IMR-90 (cell line): ENCODE results near the gene SEZ6L. TPM values are rescaled to one million over a fixed set of nuclear protein-coding genes. Genes with fewer than 3 reads are reported as not detected.

ENCODE experiments used
- ATAC-seq: fragments of 200-7000 bp; cut with Tn5 transposase; 2 replicates; pipeline ENCODE4 v1.9.1; 2020; ENCODE audit warnings: low read depth, mild to moderate bottlenecking, moderate library complexity
- BruUV-seq: library from RNA; stranded (reverse); fragments of 400-500 nt; replicated peaks from 2 replicates; lab custom pipeline; 2021; lab: Mats Ljungman, UMichigan
- CTCF ChIA-PET: fragments of 300-600 bp; formaldehyde crosslinking; extraction: SDS; loops from one replicate; lab custom pipeline; 2021; ENCODE audit warnings: antibody characterized with exemption; lab: Yijun Ruan, JAX
- POLR2A ChIA-PET: fragments of 300-600 bp; sonication (Branson Sonifier 250); formaldehyde crosslinking; loops from one replicate; lab custom pipeline; 2022; ENCODE audit warnings: antibody characterized with exemption; ENCODE audit not compliant: unreplicated experiment; lab: Charles Lee
- DNase-seq: peaks from one replicate; pipeline ENCODE4 v3.0.0; 2013
- H2AFZ ChIP-seq: replicated peaks from 2 replicates; pipeline ENCODE3; 2013; ENCODE audit warnings: low read length, mild to moderate bottlenecking; ENCODE audit not compliant: poor library complexity
- H2AK5ac ChIP-seq: 2 replicates; pipeline ENCODE4 v1.6.1; 2013; ENCODE audit warnings: low read depth, low read length, inconsistent platforms
- H2AK9ac ChIP-seq: replicated peaks from 2 replicates; pipeline ENCODE3; 2013; ENCODE audit warnings: mild to moderate bottlenecking, low read depth, low read length, moderate library complexity; ENCODE audit not compliant: poor library complexity
- H2BK120ac ChIP-seq: 2 replicates; pipeline ENCODE4 v1.6.1; 2013; ENCODE audit warnings: low read depth, low read length, inconsistent platforms
- H2BK15ac ChIP-seq: 3 replicates; pipeline ENCODE4 v1.6.1; 2013; ENCODE audit warnings: low read depth, low read length, inconsistent platforms
- H2BK20ac ChIP-seq: 2 replicates; pipeline ENCODE4 v1.6.1; 2013; ENCODE audit warnings: low read depth, mild to moderate bottlenecking, inconsistent platforms, low read length, moderate library complexity
- H2BK5ac ChIP-seq: 2 replicates; pipeline ENCODE4 v1.6.1; 2013; ENCODE audit warnings: mild to moderate bottlenecking, low read depth, low read length, inconsistent platforms; ENCODE audit not compliant: poor library complexity, severe bottlenecking
- H3K14ac ChIP-seq: replicated peaks from 2 replicates; pipeline ENCODE4 v1.6.1; 2013; ENCODE audit warnings: low read depth, low read length, inconsistent platforms
- H3K18ac ChIP-seq: 2 replicates; pipeline ENCODE4 v1.6.1; 2013; ENCODE audit warnings: low read depth, low read length, control low read depth
- H3K23ac ChIP-seq: 2 replicates; pipeline ENCODE4 v1.6.1; 2013; ENCODE audit warnings: low read depth, low read length, inconsistent platforms
- H3K27ac ChIP-seq: 2 replicates; pipeline ENCODE4 v1.5.1; 2013; ENCODE audit warnings: mild to moderate bottlenecking, control low read depth, low read length; ENCODE audit not compliant: insufficient read depth
- H3K27me3 ChIP-seq: 2 replicates; pipeline ENCODE4 v1.6.1; 2013; ENCODE audit warnings: low read length; ENCODE audit not compliant: control insufficient read depth, insufficient read depth
- H3K36me3 ChIP-seq: 2 replicates; pipeline ENCODE4 v1.6.1; 2013; ENCODE audit warnings: low read length, mixed read lengths; ENCODE audit not compliant: control insufficient read depth, insufficient read depth
- H3K4ac ChIP-seq: 2 replicates; pipeline ENCODE4 v1.6.1; 2013; ENCODE audit warnings: low read depth, low read length, inconsistent platforms
- H3K4me1 ChIP-seq: 2 replicates; pipeline ENCODE4 v1.6.1; 2013; ENCODE audit warnings: low read length, mixed read lengths; ENCODE audit not compliant: control insufficient read depth, insufficient read depth
- H3K4me2 ChIP-seq: 2 replicates; pipeline ENCODE4 v1.6.1; 2013; ENCODE audit warnings: low read depth, mild to moderate bottlenecking, control low read depth, low read length, moderate library complexity
- H3K4me3 ChIP-seq: 2 replicates; pipeline ENCODE4 v1.5.1; 2013; ENCODE audit warnings: low read depth, mild to moderate bottlenecking, control low read depth, low read length, moderate library complexity; ENCODE audit not compliant: insufficient read depth
- H3K56ac ChIP-seq: 2 replicates; pipeline ENCODE4 v1.6.1; 2013; ENCODE audit warnings: low read length, inconsistent platforms; ENCODE audit not compliant: insufficient read depth; ENCODE audit errors: extremely low read depth
- H3K79me1 ChIP-seq, 2 experiments: 2 replicates each; pipeline ENCODE4 v1.6.1; 2013; ENCODE audit warnings: low read length in 2 of 2, inconsistent platforms in 1 of 2, low read depth in 1 of 2
- H3K9ac ChIP-seq: 2 replicates; pipeline ENCODE4 v1.6.1; 2013; ENCODE audit warnings: low read depth, low read length, control low read depth
- H3K9me1 ChIP-seq: 2 replicates; pipeline ENCODE4 v1.6.1; 2013; ENCODE audit warnings: low read length, inconsistent platforms; ENCODE audit not compliant: insufficient read depth
- H3K9me3 ChIP-seq: 2 replicates; pipeline ENCODE4 v1.6.1; 2013; ENCODE audit warnings: low read length; ENCODE audit not compliant: control insufficient read depth, insufficient read depth
- H4K20me1 ChIP-seq: 2 replicates; pipeline ENCODE4 v1.6.1; 2013; ENCODE audit warnings: low read length, inconsistent platforms; ENCODE audit not compliant: insufficient read depth
- H4K5ac ChIP-seq: 2 replicates; pipeline ENCODE4 v1.6.1; 2013; ENCODE audit warnings: mild to moderate bottlenecking, low read depth, low read length, control low read depth
- H4K8ac ChIP-seq, 2 experiments: 2 replicates each; pipeline ENCODE4 v1.6.1; 2013; ENCODE audit warnings: low read depth in 2 of 2, low read length in 2 of 2, control low read depth in 1 of 2, inconsistent platforms in 1 of 2
- H4K91ac ChIP-seq: 2 replicates; pipeline ENCODE4 v1.6.1; 2013; ENCODE audit warnings: low read depth, low read length, inconsistent platforms; ENCODE audit not compliant: insufficient read depth
- MXI1 ChIP-seq: IDR thresholded peaks from 2 replicates; pipeline ENCODE4 v1.6.1; 2012; ENCODE audit warnings: low read depth, mild to moderate bottlenecking, low read length, moderate library complexity, borderline replicate concordance
- RAD21 ChIP-seq: IDR thresholded peaks from 2 replicates; pipeline ENCODE4 v1.6.1; 2012; ENCODE audit warnings: low read length, improper control_type of control experiment
- RCOR1 ChIP-seq: IDR thresholded peaks from 2 replicates; pipeline ENCODE4 v1.6.1; 2012; ENCODE audit warnings: mild to moderate bottlenecking, low read length, improper control_type of control experiment; ENCODE audit not compliant: insufficient replicate concordance
- WGBS, 2 experiments: methylation state at CpG; one replicate each; pipeline versions ENCODE4 v1.1.5 to v1.1.7; 2013; ENCODE audit warnings: missing lambda C conversion rate in 2 of 2; ENCODE audit not compliant: insufficient read length in 1 of 2; ENCODE audit errors: extremely low coverage in 2 of 2; 5-methylcytosine and 5-hydroxymethylcytosine counted together
- dilution Hi-C: fragments of 300-500 bp; cut with HindIII; formaldehyde crosslinking; loops from one replicate; pipeline ENCODE4 v1.14.3; 2018; ENCODE audit warnings: low sequenced_read_pairs; ENCODE audit not compliant: unreplicated experiment
- in situ Hi-C: fragments of 300-500 bp; cut with MboI; formaldehyde crosslinking; loops from 3 replicates; pipeline ENCODE4 v1.14.3; 2019; ENCODE audit warnings: low sequenced_read_pairs, inconsistent platforms, mixed read lengths
- intact Hi-C: fragments of 100-400 bp; cut with micrococcal nuclease; formaldehyde crosslinking; loops from 2 replicates; pipeline ENCODE4 v1.10.0; 2022
- polyA plus RNA-seq, 3 experiments: library from polyadenylated mRNA; depleted of rRNA; stranded (reverse); fragments of >200 nt; gene quantifications; 2 replicates each; pipeline ENCODE4 v1.2.3, GENCODE V29; 2012; ENCODE audit warnings: low replicate concordance in 1 of 3
- total RNA-seq: library from RNA; depleted of rRNA; stranded (reverse); fragments of >200 nt; gene quantifications from 2 replicates; pipeline ENCODE4 v1.2.3, GENCODE V29; 2012

SEZ6L gene
- total and polyA plus RNA-seq, 2 of the 4 experiments (the other 2 are of a cell fraction): not detected

DNA sequence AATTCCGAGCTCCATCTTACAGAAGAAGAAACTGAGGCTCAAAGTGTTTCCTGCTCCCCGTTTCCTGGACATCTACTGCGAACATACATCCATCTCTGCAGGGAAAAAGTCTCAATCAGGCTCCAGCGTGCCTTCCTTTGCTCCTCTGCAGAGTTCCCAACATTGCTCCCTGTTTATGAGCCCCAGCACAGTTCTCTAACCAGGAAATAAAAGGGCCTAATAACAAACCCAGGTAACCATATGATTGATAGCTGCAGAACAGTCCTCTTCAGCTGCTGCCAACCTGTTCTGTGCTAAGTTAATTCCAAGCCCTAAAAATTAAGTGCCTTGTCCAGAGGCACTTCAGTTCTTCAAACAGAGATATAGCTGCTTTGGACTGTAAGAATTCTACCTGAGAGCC lies 154.9 kb downstream of the SEZ6L start:
- Histone ChIP-seq H3K56ac (no peak overlapping the region), H3K4me1 (peaks cover 3% of the 10 kb centered on the region), H2BK120ac (no peak overlapping the region), H4K20me1 (no peaks in the 10 kb centered on the region), H2BK15ac (no peak overlapping the region), H3K4me2 (no peak overlapping the region), H3K36me3 (no peaks in the 10 kb centered on the region), H3K4me3 (no peak overlapping the region), H3K14ac (no peak overlapping the region), H3K4ac (no peak overlapping the region), H4K8ac (no peak overlapping the region), H2AK9ac (no peak overlapping the region), H3K18ac (no peak overlapping the region), H3K23ac (no peak overlapping the region), H2AFZ (no peak overlapping the region), H3K27ac (no peak overlapping the region), H3K79me1 (no peaks in the 10 kb centered on the region), H2BK20ac (no peak overlapping the region), H3K9me3 (no peaks in the 10 kb centered on the region), H4K5ac (no peak overlapping the region), H4K91ac (no peak overlapping the region), H3K9me1 (0 out of 2 replicates have a peak, but pooled peaks cover 3% of the 10 kb centered on the region), H3K27me3 (peaks cover 12% of the 10 kb centered on the region; the same call in 1 of the 2 replicates), H2AK5ac (no peak overlapping the region), H3K9ac (no peak overlapping the region), H2BK5ac (no peak overlapping the region)
- WGBS, 2 experiments: 60% methylated on average over 2 of the region's 4 CpGs; no CpG with 5 or more reads in 1 of the 2 experiments
- TF ChIP-seq RCOR1 (no peak), MXI1 (no peak), RAD21 (no peak)
- DNase-seq (no peak), ATAC-seq (no peak)
- no TSS peak for BruUV-seq
- in situ Hi-C loops: no loop called here
- POLR2A ChIA-PET: no interaction called here
- dilution Hi-C loops: no loop called here
- intact Hi-C loops: no loop called here
- CTCF ChIA-PET: no interaction called here
